Activated naive CD8-positive, alpha-beta T cell treated with anti-CD3 and anti-CD28 coated beads for 36 hours (primary cell): ENCODE measurements around the gene ACAD9. TPM values are rescaled to one million over a fixed set of nuclear protein-coding genes. Genes with fewer than 3 reads are reported as not detected.
A peak's percentile ranks its signal among the peaks of the same experiment; 100 is the strongest.
"Not testable (repeated sequence)": the region's sequence is repeated elsewhere in the genome, so short reads cannot be mapped to it uniquely, and the experiment has no call there.

Experiments
- DNase-seq: peaks from one replicate; pipeline ENCODE4 v3.0.0; 2021
- H3K27ac Mint-ChIP-seq: one replicate; pipeline ENCODE4 v1.8.0; 2022; ENCODE audit warnings: mild to moderate bottlenecking, moderate library complexity, mixed read lengths
- H3K27me3 Mint-ChIP-seq: one replicate; pipeline ENCODE4 v1.8.0; 2022; ENCODE audit warnings: mild to moderate bottlenecking, mixed read lengths
- H3K36me3 Mint-ChIP-seq: one replicate; pipeline ENCODE4 v1.8.0; 2021; ENCODE audit warnings: mild to moderate bottlenecking, mixed read lengths
- H3K4me1 Mint-ChIP-seq: one replicate; pipeline ENCODE4 v1.8.0; 2021; ENCODE audit warnings: mixed read lengths
- H3K4me3 Mint-ChIP-seq: one replicate; pipeline ENCODE4 v1.8.0; 2022; ENCODE audit warnings: mild to moderate bottlenecking, moderate library complexity, mixed read lengths
- H3K9me3 Mint-ChIP-seq: one replicate; pipeline ENCODE4 v1.8.0; 2022; ENCODE audit warnings: mixed read lengths
- total RNA-seq, 2 experiments: library from RNA; stranded (reverse); gene quantifications; one replicate each; pipeline ENCODE4 v1.2.3, GENCODE V29; 2021

Gene ACAD9
- total RNA-seq, 2 experiments from 2014 or later: 47.5 to 47.6 TPM

GRCh38 chr3:128873244-128874022 is 6.0 kb upstream of the ACAD9 start:
- H3K36me3 Mint-ChIP-seq: peaks cover 9% of the 10 kb centered on the region
- DNase-seq: no peak
- H3K9me3 Mint-ChIP-seq: no peaks in the 10 kb centered on the region
- H3K27me3 Mint-ChIP-seq: no peaks in the 10 kb centered on the region
- no peak overlapping the region for H3K27ac Mint-ChIP-seq
- H3K4me1 Mint-ChIP-seq: peaks cover 19% of the 10 kb centered on the region
- H3K4me3 Mint-ChIP-seq: no peak overlapping the region

- Mint-ChIP-seq H3K9me3 (no peaks in the 10 kb centered on the region), H3K27me3 (no peaks in the 10 kb centered on the region), H3K4me1 (peaks cover 22% of the 10 kb centered on the region), H3K36me3 (peaks cover 14% of the 10 kb centered on the region), H3K27ac (no peak overlapping the region), H3K4me3 (no peak overlapping the region)
- no peak for DNase-seq
Measured at GRCh38 chr3:128874481-128875180, 4.8 kb upstream of the ACAD9 start.

GRCh38 chr3:128875556-128876120 is 3.8 kb upstream of the ACAD9 start:
- H3K27ac Mint-ChIP-seq: no peak overlapping the region

GRCh38 chr3:128878011-128878457 is 1.4 kb upstream of the ACAD9 start:
- DNase-seq: no peak
- Mint-ChIP-seq H3K9me3 (no peaks in the 10 kb centered on the region), H3K27me3 (no peaks in the 10 kb centered on the region), H3K4me3 (peak overlapping the region; percentile 94), H3K36me3 (peaks cover 24% of the 10 kb centered on the region), H3K4me1 (peaks cover 43% of the 10 kb centered on the region), H3K27ac (peak overlapping the region; percentile 93)

More at GRCh38 chr3:128875556-128876120, 3.8 kb upstream of the ACAD9 start:
- H3K9me3 Mint-ChIP-seq: no peaks in the 10 kb centered on the region
- H3K27me3 Mint-ChIP-seq: no peaks in the 10 kb centered on the region
- peak; percentile 65 for DNase-seq
- H3K4me1 Mint-ChIP-seq: peaks cover 25% of the 10 kb centered on the region
- H3K4me3 Mint-ChIP-seq: no peak overlapping the region
- H3K36me3 Mint-ChIP-seq: peaks cover 12% of the 10 kb centered on the region

GRCh38 chr3:128878556-128879124 is 780 bp upstream of the ACAD9 start:
- H3K27ac Mint-ChIP-seq: peak overlapping the region; percentile 93
- H3K4me1 Mint-ChIP-seq: peaks cover 43% of the 10 kb centered on the region
- peak overlapping the region; percentile 94 for H3K4me3 Mint-ChIP-seq
- peak; percentile 25 for DNase-seq
- peaks cover 25% of the 10 kb centered on the region for H3K36me3 Mint-ChIP-seq
- H3K27me3 Mint-ChIP-seq: no peaks in the 10 kb centered on the region
- H3K9me3 Mint-ChIP-seq: no peaks in the 10 kb centered on the region

- H3K4me1 Mint-ChIP-seq: peaks cover 50% of the 10 kb centered on the region
- H3K9me3 Mint-ChIP-seq: no peaks in the 10 kb centered on the region
- H3K4me3 Mint-ChIP-seq: peak overlapping the region; percentile 94
- no peak for DNase-seq
- peaks cover 29% of the 10 kb centered on the region for H3K36me3 Mint-ChIP-seq
- peak overlapping the region; percentile 93 for H3K27ac Mint-ChIP-seq
- no peaks in the 10 kb centered on the region for H3K27me3 Mint-ChIP-seq
Measured at GRCh38 chr3:128879991-128880390, 571 bp downstream of the ACAD9 start.

- Mint-ChIP-seq H3K4me3 (peak overlapping the region; percentile 94), H3K27ac (peak overlapping the region; percentile 93), H3K4me1 (peaks cover 48% of the 10 kb centered on the region), H3K36me3 (peaks cover 31% of the 10 kb centered on the region)
- not testable (repeated sequence) for H3K27me3 Mint-ChIP-seq, DNase-seq, H3K9me3 Mint-ChIP-seq
Measured at GRCh38 chr3:128880455-128880854, 1.0 kb downstream of the ACAD9 start.

- Mint-ChIP-seq H3K36me3 (peaks cover 31% of the 10 kb centered on the region), H3K4me3 (peak overlapping the region; percentile 94), H3K9me3 (no peaks in the 10 kb centered on the region), H3K27me3 (no peaks in the 10 kb centered on the region), H3K27ac (peak overlapping the region; percentile 1), H3K4me1 (peaks cover 41% of the 10 kb centered on the region)
- no peak for DNase-seq
Measured at GRCh38 chr3:128881576-128881975, 2.2 kb downstream of the ACAD9 start.

GRCh38 chr3:128882719-128883118 is 3.3 kb downstream of the ACAD9 start:
- Mint-ChIP-seq H3K36me3 (peaks cover 30% of the 10 kb centered on the region), H3K27me3 (no peaks in the 10 kb centered on the region), H3K27ac (no peak overlapping the region), H3K4me3 (no peak overlapping the region), H3K4me1 (peaks cover 36% of the 10 kb centered on the region), H3K9me3 (no peaks in the 10 kb centered on the region)
- DNase-seq: no peak

GRCh38 chr3:128884992-128885391 is 5.6 kb downstream of the ACAD9 start:
- H3K4me1 Mint-ChIP-seq: peaks cover 29% of the 10 kb centered on the region
- no peak overlapping the region for H3K4me3 Mint-ChIP-seq
- no peaks in the 10 kb centered on the region for H3K9me3 Mint-ChIP-seq
- H3K36me3 Mint-ChIP-seq: peaks cover 25% of the 10 kb centered on the region
- no peaks in the 10 kb centered on the region for H3K27me3 Mint-ChIP-seq
- DNase-seq: no peak
- peak overlapping the region; percentile 59 for H3K27ac Mint-ChIP-seq

GRCh38 chr3:128889139-128889894 is 9.9 kb downstream of the ACAD9 start:
- no peaks in the 10 kb centered on the region for H3K9me3 Mint-ChIP-seq

GRCh38 chr3:128895843-128896697 is 16.6 kb downstream of the ACAD9 start:
- Mint-ChIP-seq H3K4me1 (no peaks in the 10 kb centered on the region), H3K4me3 (no peak overlapping the region)

More at GRCh38 chr3:128889139-128889894, 9.9 kb downstream of the ACAD9 start:
- Mint-ChIP-seq H3K27ac (no peak overlapping the region), H3K4me3 (no peak overlapping the region), H3K36me3 (peaks cover 12% of the 10 kb centered on the region), H3K27me3 (no peaks in the 10 kb centered on the region), H3K4me1 (peaks cover 1% of the 10 kb centered on the region)
- DNase-seq: no peak

GRCh38 chr3:128902426-128902825 is 23.0 kb downstream of the ACAD9 start:
- no peaks in the 10 kb centered on the region for H3K27me3 Mint-ChIP-seq
- peaks cover 36% of the 10 kb centered on the region for H3K36me3 Mint-ChIP-seq
- no peak overlapping the region for H3K27ac Mint-ChIP-seq
- DNase-seq: no peak
- H3K4me3 Mint-ChIP-seq: no peak overlapping the region
- H3K4me1 Mint-ChIP-seq: no peaks in the 10 kb centered on the region
- no peaks in the 10 kb centered on the region for H3K9me3 Mint-ChIP-seq

More at GRCh38 chr3:128895843-128896697, 16.6 kb downstream of the ACAD9 start:
- H3K9me3 Mint-ChIP-seq: no peaks in the 10 kb centered on the region
- no peaks in the 10 kb centered on the region for H3K27me3 Mint-ChIP-seq
- DNase-seq: no peak
- H3K27ac Mint-ChIP-seq: peak overlapping the region; percentile 76
- peaks cover 26% of the 10 kb centered on the region for H3K36me3 Mint-ChIP-seq

GRCh38 chr3:128903501-128903900 is 24.1 kb downstream of the ACAD9 start:
- peaks cover 36% of the 10 kb centered on the region for H3K36me3 Mint-ChIP-seq
- no peak overlapping the region for H3K4me3 Mint-ChIP-seq
- no peak overlapping the region for H3K27ac Mint-ChIP-seq
- no peaks in the 10 kb centered on the region for H3K27me3 Mint-ChIP-seq
- H3K9me3 Mint-ChIP-seq: no peaks in the 10 kb centered on the region
- H3K4me1 Mint-ChIP-seq: no peaks in the 10 kb centered on the region
- DNase-seq: no peak
